NB4 (cell line): ENCODE data around the gene NAA30.
"Not testable (repeated sequence)": the region's sequence is repeated elsewhere in the genome, so short reads cannot be mapped to it uniquely, and the experiment has no call there.

Experiments used
- MAX ChIP-seq: IDR thresholded peaks from 2 replicates; pipeline ENCODE4 v1.6.1; 2011; ENCODE audit warnings: low read depth, low read length
- MYC ChIP-seq: IDR thresholded peaks from 2 replicates; pipeline ENCODE4 v1.6.1; 2011; ENCODE audit warnings: low read depth, low read length
- POLR2A ChIP-seq: IDR thresholded peaks from 2 replicates; pipeline ENCODE4 v1.6.1; 2011; ENCODE audit warnings: mild to moderate bottlenecking; ENCODE audit not compliant: insufficient read length; ENCODE audit errors: extremely low read depth
- TF ChIP-seq, protein P1 (sequence below): IDR thresholded peaks from one replicate; pipeline ENCODE4 v1.5.1; 2012; ENCODE audit warnings: low read depth, low read length

GRCh38 chr14:57343545-57344297 lies 46.7 kb upstream of the NAA30 start:
- TF ChIP-seq, protein P1, sequence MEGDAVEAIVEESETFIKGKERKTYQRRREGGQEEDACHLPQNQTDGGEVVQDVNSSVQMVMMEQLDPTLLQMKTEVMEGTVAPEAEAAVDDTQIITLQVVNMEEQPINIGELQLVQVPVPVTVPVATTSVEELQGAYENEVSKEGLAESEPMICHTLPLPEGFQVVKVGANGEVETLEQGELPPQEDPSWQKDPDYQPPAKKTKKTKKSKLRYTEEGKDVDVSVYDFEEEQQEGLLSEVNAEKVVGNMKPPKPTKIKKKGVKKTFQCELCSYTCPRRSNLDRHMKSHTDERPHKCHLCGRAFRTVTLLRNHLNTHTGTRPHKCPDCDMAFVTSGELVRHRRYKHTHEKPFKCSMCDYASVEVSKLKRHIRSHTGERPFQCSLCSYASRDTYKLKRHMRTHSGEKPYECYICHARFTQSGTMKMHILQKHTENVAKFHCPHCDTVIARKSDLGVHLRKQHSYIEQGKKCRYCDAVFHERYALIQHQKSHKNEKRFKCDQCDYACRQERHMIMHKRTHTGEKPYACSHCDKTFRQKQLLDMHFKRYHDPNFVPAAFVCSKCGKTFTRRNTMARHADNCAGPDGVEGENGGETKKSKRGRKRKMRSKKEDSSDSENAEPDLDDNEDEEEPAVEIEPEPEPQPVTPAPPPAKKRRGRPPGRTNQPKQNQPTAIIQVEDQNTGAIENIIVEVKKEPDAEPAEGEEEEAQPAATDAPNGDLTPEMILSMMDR = not testable (repeated sequence)
- not testable (repeated sequence) for TF ChIP-seq POLR2A, MAX, MYC
